Keratinocyte (primary cell): ENCODE measurements around the gene PDIA4.

Experiments
- CTCF ChIP-seq, 3 experiments: IDR thresholded peaks in 1 of 3; conservative IDR thresholded peaks in 1 of 3; optimal IDR thresholded peaks in 1 of 3; 2 replicates in 2 of 3; 3 replicates in 1 of 3; pipeline versions ENCODE3 to v1.5.1; 2011; ENCODE audit warnings: low read length in 3 of 3, mild to moderate bottlenecking in 3 of 3, moderate library complexity in 2 of 3, control low read depth in 1 of 3, inconsistent platforms in 1 of 3; ENCODE audit not compliant: insufficient read depth in 2 of 3; ENCODE audit errors: extremely low read depth in 1 of 3
- EZH2 ChIP-seq: IDR thresholded peaks from one replicate; pipeline ENCODE4 v1.6.1; 2012; ENCODE audit warnings: inconsistent platforms, mild to moderate bottlenecking, low read length, moderate library complexity

DNA sequence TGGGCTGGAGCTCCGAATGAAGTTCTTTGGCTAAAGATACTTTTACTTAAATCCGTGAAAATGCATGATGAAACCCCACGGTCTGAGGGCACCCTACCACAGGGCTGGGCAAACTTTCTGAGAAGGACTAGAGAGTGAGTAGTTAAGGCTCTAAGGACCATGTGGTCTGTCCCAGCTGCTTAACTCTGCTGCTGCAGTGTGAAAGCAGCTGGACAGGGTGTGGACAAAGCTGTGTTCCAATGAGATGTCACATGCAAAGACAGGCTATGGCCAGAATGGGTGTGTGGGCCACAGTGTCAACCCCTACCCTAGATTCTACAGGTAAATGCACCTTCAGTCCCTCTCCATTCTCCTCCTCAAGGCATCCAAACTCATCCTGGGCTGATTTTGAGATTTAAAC lies 18.8 kb downstream of the PDIA4 start:
- TF ChIP-seq CTCF (optimal IDR thresholded peaks at IDR 0.05 in 1 of 3, IDR thresholded peaks at IDR 0.05 in 1 of 3, conservative IDR thresholded peaks at IDR 0.05 in 1 of 3; ENCODE audit: extremely low read depth in 1 of 3, insufficient read depth in 2 of 3, low read length in 3 of 3) (no peak), EZH2 (no peak)
